Measurements from ENCODE around the gene APBA3. TPM values are rescaled to one million over a fixed set of nuclear protein-coding genes. Genes with fewer than 3 reads are reported as not detected.

Gene APBA3
- total RNA-seq, 2 experiments from 2014 or later: 38.2 to 41.8 TPM

DNA sequence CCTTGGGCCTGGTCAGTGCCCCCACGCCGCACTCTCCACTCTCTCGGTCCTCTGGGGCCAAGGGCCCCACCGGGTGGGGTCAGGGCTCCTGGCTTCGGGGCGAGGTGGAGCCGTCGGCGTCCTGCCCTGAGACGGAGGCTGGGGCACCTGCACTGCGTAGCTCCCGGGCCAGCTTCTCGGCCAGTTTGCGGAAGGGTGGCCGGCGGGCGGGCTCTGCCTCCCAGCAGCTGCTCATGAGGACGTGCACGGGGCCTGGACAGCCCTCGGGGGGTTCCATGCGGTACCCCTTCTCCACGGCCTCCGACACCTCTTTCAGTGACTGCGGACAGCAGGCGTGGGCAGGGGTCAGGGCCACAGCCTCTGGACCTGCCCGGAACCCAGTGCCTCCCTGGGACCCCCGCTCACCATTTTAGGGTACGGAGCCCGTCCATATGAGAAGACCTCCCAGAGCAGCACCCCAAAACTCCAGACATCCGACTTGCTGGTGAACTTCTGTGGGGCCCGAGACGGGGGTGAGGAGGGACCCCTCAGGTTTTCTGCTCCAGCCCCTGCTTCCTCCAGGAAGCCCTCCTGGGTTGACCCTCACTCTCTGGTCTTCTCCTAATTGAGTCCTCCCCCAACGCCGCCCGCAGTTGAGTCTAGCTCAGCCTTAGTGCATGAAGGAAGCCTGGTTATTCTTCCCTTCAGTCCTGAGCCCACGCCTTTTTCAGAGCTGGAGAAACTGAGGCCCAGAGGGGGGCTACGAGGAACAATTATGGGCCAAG, 16.8 kb upstream of the APBA3 start:
- no peaks in the 10 kb centered on the region for H3K4me1 Mint-ChIP-seq (ENCODE audit: low read depth)
- H3K36me3 Mint-ChIP-seq: peaks cover 21% of the 10 kb centered on the region
- CTCF ChIA-PET: no interaction called here
- POLR2A ChIA-PET: no interaction called here
- H3K27me3 Mint-ChIP-seq: no peaks in the 10 kb centered on the region
- DNase-seq: no peak
- no peak overlapping the region for H3K27ac Mint-ChIP-seq
- no peak overlapping the region for H3K4me3 Mint-ChIP-seq
- H3K9me3 Mint-ChIP-seq: peaks cover 19% of the 10 kb centered on the region
- intact Hi-C loops (cut with micrococcal nuclease): no loop called here

- H3K27ac Mint-ChIP-seq: no peak overlapping the region
- peaks cover 8% of the 10 kb centered on the region for H3K9me3 Mint-ChIP-seq
- H3K4me3 Mint-ChIP-seq: no peak overlapping the region
- ChIA-PET POLR2A (no interaction called here), CTCF (interaction anchor here (1.1 kb wide), 1 partner anchor 46 kb away, joined by 3 read pairs; no protein-coding TSS in a partner anchor)
- DNase-seq: no peak
- no peaks in the 10 kb centered on the region for H3K27me3 Mint-ChIP-seq
- H3K4me1 Mint-ChIP-seq (ENCODE audit: low read depth): no peaks in the 10 kb centered on the region
- peaks cover 7% of the 10 kb centered on the region for H3K36me3 Mint-ChIP-seq
- intact Hi-C loops (cut with micrococcal nuclease): no loop called here
These were observed 15.1 kb upstream of the APBA3 start for GRCh38 chr19:3776479-3777040.

GRCh38 chr19:3775831-3776230, 14.3 kb upstream of the APBA3 start:
- H3K36me3 Mint-ChIP-seq: peaks cover under 1% of the 10 kb centered on the region
- ChIA-PET CTCF (interaction anchor here (1.1 kb wide), 1 partner anchor 46 kb away, joined by 3 read pairs; no protein-coding TSS in a partner anchor), POLR2A (no interaction called here)
- no peaks in the 10 kb centered on the region for H3K27me3 Mint-ChIP-seq
- H3K4me1 Mint-ChIP-seq (ENCODE audit: low read depth): no peaks in the 10 kb centered on the region
- intact Hi-C loops (cut with micrococcal nuclease): no loop called here
- no peak for DNase-seq
- no peak overlapping the region for H3K4me3 Mint-ChIP-seq
- no peak overlapping the region for H3K27ac Mint-ChIP-seq
- H3K9me3 Mint-ChIP-seq: peaks cover under 1% of the 10 kb centered on the region

GRCh38 chr19:3775374-3775711, 13.9 kb upstream of the APBA3 start:
- Mint-ChIP-seq H3K27me3 (no peaks in the 10 kb centered on the region), H3K9me3 (no peaks in the 10 kb centered on the region), H3K4me3 (no peak overlapping the region), H3K36me3 (no peaks in the 10 kb centered on the region), H3K27ac (no peak overlapping the region), H3K4me1 (ENCODE audit: low read depth) (no peaks in the 10 kb centered on the region)
- CTCF ChIA-PET: interaction anchor here (1.1 kb wide), 1 partner anchor 47 kb away, joined by 3 read pairs; no protein-coding TSS in a partner anchor
- POLR2A ChIA-PET: no interaction called here
- no peak for DNase-seq
- intact Hi-C loops (cut with micrococcal nuclease): no loop called here

- no peak for DNase-seq
- Mint-ChIP-seq H3K4me3 (no peak overlapping the region), H3K4me1 (ENCODE audit: low read depth) (no peaks in the 10 kb centered on the region), H3K9me3 (no peaks in the 10 kb centered on the region), H3K27me3 (no peaks in the 10 kb centered on the region), H3K36me3 (peaks cover 2% of the 10 kb centered on the region), H3K27ac (no peak overlapping the region)
- ChIA-PET CTCF (no interaction called here), POLR2A (no interaction called here)
- intact Hi-C loops (cut with micrococcal nuclease): no loop called here
These were observed 13.3 kb upstream of the APBA3 start for GRCh38 chr19:3774621-3775373.

DNA sequence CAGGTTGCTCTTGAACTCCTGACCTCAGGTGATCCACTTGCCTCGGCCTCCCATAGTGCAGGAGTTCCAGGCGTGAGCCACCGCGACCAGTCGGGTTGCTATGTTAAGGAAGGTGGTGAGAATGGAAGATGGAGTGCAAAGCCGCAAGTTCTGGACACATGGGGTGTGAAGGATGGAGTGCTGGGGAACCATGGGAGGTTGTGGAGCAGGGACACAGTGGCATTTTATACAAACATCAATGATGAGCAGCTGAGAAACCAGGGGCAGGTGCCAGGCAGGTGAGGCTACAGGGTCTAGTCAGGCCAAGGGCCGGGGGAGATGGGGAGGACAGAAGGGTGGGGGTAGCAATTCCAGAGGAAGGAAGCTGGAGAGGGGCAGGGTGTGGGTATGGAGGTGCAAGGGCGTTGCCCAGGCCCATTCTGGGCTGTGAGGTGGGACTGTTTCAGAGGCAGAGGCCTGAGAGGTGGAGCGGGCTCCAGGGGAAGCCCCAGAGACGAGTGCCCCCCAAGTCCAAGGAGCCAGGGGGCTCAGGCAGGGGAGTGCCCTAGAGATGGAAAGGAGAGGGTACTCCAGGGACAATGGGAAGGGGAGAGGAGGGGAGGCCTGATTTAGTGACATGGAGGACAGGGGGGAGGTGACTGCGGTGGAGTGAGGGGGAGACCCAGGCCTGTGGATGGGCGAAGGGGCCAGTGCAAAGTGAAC, 12.5 kb upstream of the APBA3 start:
- POLR2A ChIA-PET: no interaction called here
- no peak for DNase-seq
- Mint-ChIP-seq H3K27me3 (no peaks in the 10 kb centered on the region), H3K27ac (no peak overlapping the region), H3K36me3 (peaks cover 2% of the 10 kb centered on the region), H3K9me3 (no peaks in the 10 kb centered on the region), H3K4me1 (ENCODE audit: low read depth) (no peaks in the 10 kb centered on the region), H3K4me3 (no peak overlapping the region)
- intact Hi-C loops (cut with micrococcal nuclease): no loop called here
- CTCF ChIA-PET: no interaction called here

DNA sequence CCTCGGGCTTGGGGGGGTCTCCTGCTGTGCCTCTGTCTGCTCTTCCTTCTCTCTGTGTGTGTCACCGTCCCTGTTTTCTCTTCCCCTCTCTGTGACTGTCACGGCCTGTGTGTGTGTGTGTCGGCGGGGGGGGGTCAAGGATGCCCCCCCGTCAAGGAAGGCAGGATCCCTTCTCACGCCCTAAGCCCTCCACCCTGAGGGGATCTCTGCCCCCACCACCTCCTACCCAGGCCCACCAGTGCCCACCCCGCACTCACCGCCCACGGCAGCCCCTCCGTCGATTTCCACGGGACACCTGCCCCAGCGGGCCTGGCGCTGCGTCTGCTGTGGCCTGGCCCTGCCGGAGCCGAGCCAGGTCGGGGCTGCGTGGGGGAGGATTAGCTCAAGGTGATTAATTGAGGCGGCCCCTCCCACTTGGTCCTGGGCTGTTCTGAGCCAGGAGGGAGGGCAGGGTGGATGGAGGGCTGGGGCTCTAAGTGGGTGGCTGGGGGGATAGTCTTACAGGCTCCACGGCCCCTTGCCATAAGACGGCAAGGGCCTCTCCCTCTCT, 10.5 kb upstream of the APBA3 start, which contains the start of gene RAX2:
Gene RAX2, minus strand, starts transcription at position 323 of the 550 bp plus-strand sequence. CDS start 486 bp downstream, outside the sequence.
- Mint-ChIP-seq H3K4me3 (no peak within 1 kb of the TSS), H3K4me1 (ENCODE audit: low read depth) (no peaks in the 10 kb centered on the region), H3K27ac (no peak within 1 kb of the TSS), H3K9me3 (no peaks in the 10 kb centered on the region), H3K36me3 (peaks cover 5% of the 10 kb centered on the region), H3K27me3 (no peaks in the 10 kb centered on the region)
- no peak for DNase-seq
- ChIA-PET POLR2A (no interaction called here), CTCF (no interaction called here)
- intact Hi-C loops (cut with micrococcal nuclease): no loop called here

- intact Hi-C loops (cut with micrococcal nuclease): no loop called here
- CTCF ChIA-PET: no interaction called here
- POLR2A ChIA-PET: no interaction called here
These were observed 9.8 kb upstream of the APBA3 start for GRCh38 chr19:3771000-3771905.

GRCh38 chr19:3770136-3770999, 8.9 kb upstream of the APBA3 start:
- ChIA-PET POLR2A (no interaction called here), CTCF (interaction anchor here (0.5 kb wide), 1 partner anchor 405 kb away, joined by 3 read pairs; no protein-coding TSS in a partner anchor)
- no peak overlapping the region for H3K27ac Mint-ChIP-seq
- H3K4me3 Mint-ChIP-seq: no peak overlapping the region
- H3K4me1 Mint-ChIP-seq (ENCODE audit: low read depth): peaks cover 6% of the 10 kb centered on the region
- intact Hi-C loops (cut with micrococcal nuclease): no loop called here
- H3K9me3 Mint-ChIP-seq: no peaks in the 10 kb centered on the region
- H3K27me3 Mint-ChIP-seq: no peaks in the 10 kb centered on the region
- H3K36me3 Mint-ChIP-seq: peaks cover 12% of the 10 kb centered on the region
- no peak for DNase-seq

More at GRCh38 chr19:3771000-3771905, 9.8 kb upstream of the APBA3 start:
- no peak for DNase-seq
- no peak overlapping the region for H3K4me3 Mint-ChIP-seq
- H3K4me1 Mint-ChIP-seq (ENCODE audit: low read depth): peaks cover 6% of the 10 kb centered on the region
- peaks cover 11% of the 10 kb centered on the region for H3K36me3 Mint-ChIP-seq
- no peaks in the 10 kb centered on the region for H3K27me3 Mint-ChIP-seq
- H3K9me3 Mint-ChIP-seq: no peaks in the 10 kb centered on the region
- H3K27ac Mint-ChIP-seq: no peak overlapping the region

- no peak overlapping the region for H3K4me3 Mint-ChIP-seq
- H3K36me3 Mint-ChIP-seq: peaks cover 12% of the 10 kb centered on the region
- ChIA-PET CTCF (no interaction called here), POLR2A (no interaction called here)
- intact Hi-C loops (cut with micrococcal nuclease): no loop called here
- peaks cover 6% of the 10 kb centered on the region for H3K4me1 Mint-ChIP-seq (ENCODE audit: low read depth)
- H3K27ac Mint-ChIP-seq: no peak overlapping the region
- H3K9me3 Mint-ChIP-seq: no peaks in the 10 kb centered on the region
- H3K27me3 Mint-ChIP-seq: no peaks in the 10 kb centered on the region
- DNase-seq: no peak
These were observed 8.0 kb upstream of the APBA3 start for GRCh38 chr19:3769494-3769893.

GRCh38 chr19:3768748-3769099, 7.2 kb upstream of the APBA3 start:
- Mint-ChIP-seq H3K27me3 (no peaks in the 10 kb centered on the region), H3K4me1 (ENCODE audit: low read depth) (peaks cover 6% of the 10 kb centered on the region), H3K36me3 (peaks cover 12% of the 10 kb centered on the region), H3K4me3 (no peak overlapping the region), H3K27ac (no peak overlapping the region), H3K9me3 (no peaks in the 10 kb centered on the region)
- ChIA-PET POLR2A (interaction anchor here (0.6 kb wide), 1 partner anchor 23 kb away, joined by 3 read pairs; no protein-coding TSS in a partner anchor), CTCF (no interaction called here)
- intact Hi-C loops (cut with micrococcal nuclease): no loop called here
- DNase-seq: no peak
